ENCODE data around the gene SNRPB.
A peak's percentile ranks its signal among the peaks of the same experiment; 100 is the strongest.

The SNRPB gene

DNA sequence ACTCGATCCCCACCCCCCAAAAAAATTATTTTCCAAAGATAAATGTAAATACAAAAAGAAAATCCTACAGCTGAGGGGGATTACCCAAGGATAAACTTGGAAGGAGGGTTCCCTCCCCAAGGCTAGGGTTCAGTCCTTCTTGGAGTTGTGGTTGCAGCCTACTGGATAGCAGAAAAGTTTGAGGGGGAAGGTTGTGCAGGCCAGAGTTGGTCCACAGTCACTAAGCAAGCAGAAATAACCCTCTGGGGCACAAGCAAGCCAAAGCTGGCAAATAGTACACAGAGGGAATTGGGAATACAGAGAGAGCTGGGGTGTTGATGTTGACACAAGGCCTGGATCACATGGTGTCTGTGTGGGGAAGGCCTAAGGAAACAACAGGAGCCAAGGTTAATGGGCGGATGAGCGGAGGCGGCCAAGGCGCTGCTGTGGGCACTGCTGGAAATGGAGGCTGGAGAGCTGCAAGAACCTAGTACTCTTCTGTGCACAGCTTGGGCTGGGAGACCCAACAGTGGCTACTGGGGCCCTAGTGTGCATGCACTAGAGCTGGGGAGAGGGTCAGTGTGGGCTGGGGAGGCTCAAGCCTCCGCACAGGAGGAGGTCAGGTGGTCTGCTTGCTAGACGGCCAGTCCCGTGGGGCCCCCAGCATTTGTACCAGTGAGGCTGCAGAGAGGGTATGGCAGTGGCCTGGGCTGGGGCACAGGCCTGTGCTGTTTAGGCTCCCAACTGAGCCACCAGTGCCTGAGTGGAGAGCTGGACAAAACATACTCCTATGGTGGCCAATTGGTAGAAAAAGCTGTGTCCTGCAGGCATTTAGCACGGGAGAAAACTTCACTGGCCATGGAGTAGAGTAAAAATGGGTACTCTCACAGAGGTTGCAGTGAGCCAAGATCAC is 5.5 kb upstream of the SNRPB start:
- no peak for DNase-seq (ENCODE audit: low spot score)

DNA sequence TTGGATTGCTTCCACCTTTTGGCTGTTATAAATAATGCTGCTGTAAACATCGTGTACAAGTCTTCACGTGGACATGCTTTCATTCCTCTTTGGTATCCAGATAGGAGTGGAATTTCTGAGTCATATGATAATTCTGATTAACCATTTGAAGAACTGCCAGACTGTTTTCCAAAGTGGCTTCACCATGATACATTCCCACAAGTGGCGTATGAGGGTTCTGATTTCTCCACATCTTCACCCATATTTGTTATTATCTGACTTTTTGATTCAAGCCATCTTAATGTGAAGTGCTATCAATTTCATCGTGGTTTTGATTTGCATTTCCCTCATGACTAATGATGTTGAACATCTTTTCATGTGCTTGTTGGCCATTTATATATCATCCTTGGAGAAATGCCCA is 2.9 kb upstream of the SNRPB start:
- no peak for DNase-seq (ENCODE audit: low spot score)

DNA sequence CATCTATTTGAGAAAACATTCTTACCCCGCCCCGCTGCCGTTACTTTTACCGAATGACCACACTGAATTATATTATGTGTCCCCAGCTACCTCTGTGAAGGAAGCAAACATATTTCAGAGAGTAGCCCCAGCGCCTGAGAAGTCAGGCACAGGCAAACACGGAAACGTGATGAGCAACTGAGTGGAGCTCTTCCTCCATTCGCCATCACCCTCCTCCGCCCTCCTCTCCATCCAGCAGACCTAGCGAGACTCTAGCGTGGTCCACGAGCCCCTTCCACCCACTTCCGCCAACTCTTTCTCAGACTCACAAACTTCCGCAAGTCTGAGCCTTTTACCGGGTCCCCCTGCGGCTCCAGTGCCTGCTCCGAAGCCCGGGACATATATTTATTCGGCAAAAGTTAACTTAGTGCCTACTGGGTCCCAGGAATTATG is 582 bp downstream of the SNRPB start:
- peak; percentile 20 for DNase-seq (ENCODE audit: low spot score)

DNA sequence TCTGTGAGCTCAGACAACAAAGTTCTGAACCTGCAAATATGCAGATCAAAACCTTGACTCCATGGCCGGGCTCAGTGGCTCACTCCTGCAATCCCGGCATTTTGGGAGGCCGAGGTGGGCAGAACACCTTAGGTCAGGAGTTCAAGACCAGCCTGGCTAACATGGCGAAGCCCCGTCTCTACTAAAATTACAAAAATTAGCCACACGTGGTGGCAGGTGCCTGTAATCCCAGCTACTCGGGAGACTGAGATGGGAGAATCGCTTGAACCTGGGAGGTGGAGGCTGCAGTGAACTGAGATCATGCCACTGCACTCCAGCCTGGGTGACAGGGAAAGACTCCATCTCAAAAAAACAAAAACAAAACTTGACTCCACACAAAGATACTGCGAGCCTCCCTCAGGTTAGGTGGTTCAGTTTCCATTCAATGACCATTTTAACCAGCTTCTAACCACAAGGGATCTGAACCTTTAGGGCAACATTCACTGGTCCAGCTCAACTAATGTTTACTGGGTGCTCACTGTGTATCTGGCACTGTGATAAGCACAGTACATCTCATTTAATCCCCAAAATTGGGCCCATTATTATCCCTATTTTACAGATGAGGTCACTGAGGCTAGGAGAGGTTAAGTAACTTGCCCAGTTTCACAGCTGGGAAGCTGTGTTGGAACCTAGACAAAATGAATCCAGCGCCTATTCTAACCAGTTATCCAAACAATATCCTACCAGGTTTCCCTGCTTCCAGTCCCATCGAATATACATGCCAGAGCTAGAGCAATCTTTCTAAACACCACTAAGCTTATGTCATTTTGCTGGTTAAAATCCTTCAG is 1.8 kb downstream of the SNRPB start:
- no peak for DNase-seq (ENCODE audit: low spot score)

DNA sequence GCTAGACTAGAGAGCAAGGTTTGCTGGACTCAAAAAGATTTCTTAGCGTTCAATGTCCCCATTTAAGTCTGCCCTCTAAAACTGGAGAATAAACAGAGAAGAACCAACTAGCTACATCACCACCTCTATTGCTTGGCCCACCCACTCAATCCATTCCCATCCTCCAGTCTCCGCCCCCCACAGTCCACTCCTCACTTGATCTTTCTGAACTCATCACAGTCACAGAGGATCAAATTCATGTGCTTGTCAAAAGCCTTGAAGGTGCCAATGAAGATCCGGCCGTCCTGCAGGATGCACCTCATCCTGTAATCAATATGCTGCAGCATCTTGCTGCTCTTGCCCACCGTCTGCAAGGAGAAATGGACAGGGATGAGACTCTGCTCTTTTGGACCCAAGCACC is 3.2 kb downstream of the SNRPB start:
- no peak for DNase-seq (ENCODE audit: low spot score)

DNA sequence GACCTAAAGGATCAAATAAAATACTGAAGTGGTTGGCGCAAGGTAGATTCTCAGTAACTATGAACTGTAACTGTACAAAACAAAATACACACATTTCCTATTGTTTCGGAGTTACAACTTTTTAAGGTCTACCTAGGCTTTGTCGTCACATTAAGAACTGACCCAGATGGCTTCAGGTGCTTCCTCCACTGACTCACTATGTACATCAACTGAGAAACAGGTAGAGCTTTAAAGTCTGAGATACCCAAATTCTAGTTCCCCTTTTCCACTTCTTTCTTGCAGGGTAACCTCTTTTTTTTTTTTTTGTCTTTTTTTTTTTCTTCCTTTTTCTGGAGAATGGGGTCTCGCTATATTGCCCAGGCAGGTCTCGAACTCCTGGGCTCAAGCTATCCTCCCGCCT is 5.5 kb downstream of the SNRPB start:
- no peak for DNase-seq (ENCODE audit: low spot score)

DNA sequence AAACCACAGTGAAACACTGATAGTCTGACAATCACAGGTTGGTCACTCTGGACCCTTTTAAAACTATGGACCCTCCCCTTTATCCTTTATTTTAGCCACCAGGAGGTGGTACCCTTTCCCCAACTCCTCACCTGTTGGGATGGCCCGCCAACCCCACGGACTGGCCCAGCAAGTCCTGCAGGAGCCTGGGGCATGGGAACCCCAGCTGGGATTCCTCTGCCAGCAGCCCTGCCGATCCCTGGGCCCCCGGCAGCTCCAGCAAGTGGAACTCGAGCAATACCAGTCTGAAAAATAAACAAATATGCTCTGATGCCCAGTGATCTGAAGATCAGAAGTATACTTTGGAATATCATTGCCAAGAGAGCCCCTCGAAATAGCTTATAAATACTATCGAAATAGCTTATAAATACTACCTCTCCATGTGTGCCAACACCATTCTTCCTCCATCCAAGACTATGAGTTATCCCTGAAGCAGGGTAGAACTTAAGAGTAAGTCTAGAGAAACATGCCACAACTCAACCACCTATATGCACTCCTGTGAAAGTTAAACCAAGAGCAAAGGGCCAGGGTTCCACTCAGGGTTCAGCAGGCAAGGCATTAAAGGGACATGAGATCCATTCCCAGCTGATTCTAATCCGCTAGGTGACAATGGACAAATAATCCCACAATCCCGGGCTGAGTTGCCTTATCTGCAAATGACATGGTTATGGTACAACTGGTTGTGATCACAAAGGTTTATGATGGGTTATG is 6.8 kb downstream of the SNRPB start:
- no peak for DNase-seq (ENCODE audit: low spot score)

DNA sequence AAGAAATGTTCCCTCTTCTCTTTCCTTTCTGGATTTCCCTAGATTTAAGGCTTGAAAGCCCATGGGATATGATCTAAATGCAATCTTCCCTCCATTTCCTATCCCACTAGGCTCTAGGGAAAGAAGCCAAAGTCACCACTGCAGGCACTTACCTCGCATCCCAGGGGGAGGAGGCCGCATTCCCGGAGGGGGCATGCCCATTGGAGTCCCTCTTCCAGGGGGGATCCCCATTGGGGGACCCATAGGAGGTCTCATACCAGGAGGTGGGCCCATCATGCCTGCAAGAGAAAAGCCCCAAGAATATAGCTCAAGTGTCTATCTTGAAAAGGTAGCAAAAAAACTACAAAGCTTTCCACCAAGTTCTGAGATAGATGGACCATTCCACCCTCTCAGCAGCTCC is 8.1 kb downstream of the SNRPB start:
- DNase-seq (ENCODE audit: low spot score): no peak

DNA sequence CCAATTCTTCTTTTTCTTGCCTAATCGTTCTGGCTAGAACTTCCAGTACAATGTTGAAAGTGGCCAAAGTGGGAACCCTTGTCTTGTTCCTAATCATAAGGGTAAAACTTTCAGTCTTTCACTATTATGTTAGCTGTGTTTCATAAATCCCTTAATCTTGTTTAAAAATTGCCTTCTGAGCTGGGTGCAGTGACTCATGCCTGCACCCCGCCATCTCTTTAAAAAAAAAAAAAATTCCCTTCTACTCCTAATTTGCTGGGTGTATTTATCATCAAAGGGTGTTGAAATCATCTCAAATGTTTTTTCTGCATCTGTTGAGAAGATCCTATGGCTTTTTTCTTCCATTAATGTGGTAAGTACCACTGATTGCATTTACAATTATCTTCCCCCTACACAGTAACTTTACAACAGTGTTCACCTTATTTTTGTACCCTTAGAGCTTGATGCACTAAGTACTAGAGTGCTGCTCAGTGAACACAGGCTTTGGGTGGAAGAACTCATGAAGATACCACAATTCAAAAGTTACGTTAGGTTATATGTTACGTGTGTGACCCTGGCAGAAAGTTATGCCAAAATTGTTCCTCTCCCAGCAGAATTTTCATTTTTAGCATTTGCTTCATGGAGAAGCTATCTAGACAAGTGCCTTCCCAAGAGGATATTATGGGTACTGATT is 9.7 kb downstream of the SNRPB start:
- DNase-seq (ENCODE audit: low spot score): no peak

DNA sequence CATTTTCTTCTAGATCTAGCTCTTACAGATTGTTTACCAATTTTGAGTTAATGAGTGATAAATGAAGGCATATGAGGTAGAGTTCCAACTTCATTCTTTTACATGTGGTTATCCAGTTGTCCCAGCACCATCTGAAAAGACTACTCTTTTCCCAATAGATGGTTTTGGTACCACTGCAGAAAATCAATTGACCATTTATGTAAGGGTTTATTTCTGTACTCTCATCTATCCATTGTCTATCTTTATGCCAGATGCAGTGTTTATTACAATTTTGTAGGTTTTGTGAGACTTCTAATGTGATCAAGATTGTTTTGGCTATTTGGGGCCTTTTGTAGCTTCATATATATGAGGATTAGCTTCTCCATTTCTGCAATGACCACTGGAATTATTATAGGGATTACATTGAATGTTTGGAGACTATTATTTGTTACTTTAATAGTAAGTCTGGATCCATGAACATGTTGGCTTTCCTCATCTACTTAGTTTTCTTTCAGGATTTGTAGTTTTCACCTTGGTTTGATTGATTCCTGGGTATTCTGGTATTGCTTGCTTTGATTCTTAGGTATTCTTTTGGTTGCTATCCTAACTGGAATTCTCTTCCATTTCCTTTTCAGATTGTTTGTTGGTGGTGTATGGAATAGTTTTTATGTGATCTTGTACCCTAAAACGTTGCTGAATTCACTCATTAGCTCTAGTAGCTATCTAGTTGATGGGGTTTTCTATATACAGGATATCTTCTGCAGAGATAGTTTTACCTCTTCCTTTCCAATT is 10.4 kb downstream of the SNRPB start:
- DNase-seq (ENCODE audit: low spot score): no peak

DNA sequence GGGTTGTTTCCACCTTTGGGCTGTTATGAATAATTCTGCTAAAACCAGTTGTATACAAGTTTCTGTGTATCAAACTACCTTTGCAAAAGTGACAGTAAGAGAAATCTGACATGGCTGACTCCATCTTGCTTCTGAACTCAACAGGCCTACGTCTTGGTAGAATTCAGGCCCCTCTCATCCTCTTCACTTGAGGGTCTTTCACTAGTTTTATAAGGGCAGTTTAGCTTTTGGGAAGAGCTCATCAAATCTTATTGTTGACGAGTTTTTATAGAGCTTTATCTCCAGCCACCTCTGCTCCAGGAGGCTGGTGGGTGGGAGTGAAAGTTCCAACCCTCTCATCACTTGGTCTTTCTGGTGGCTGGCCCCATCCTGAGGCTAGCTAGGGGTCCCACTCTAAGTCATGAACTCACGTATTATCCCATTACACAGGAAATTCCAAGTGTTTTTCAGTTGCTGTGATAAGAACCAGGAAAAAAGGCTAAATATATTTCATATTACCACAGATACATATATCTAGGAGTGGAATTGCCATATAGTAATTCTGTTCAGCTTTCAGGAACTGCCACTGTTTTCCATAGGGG is 11.6 kb downstream of the SNRPB start:
- no peak for DNase-seq (ENCODE audit: low spot score)

DNA sequence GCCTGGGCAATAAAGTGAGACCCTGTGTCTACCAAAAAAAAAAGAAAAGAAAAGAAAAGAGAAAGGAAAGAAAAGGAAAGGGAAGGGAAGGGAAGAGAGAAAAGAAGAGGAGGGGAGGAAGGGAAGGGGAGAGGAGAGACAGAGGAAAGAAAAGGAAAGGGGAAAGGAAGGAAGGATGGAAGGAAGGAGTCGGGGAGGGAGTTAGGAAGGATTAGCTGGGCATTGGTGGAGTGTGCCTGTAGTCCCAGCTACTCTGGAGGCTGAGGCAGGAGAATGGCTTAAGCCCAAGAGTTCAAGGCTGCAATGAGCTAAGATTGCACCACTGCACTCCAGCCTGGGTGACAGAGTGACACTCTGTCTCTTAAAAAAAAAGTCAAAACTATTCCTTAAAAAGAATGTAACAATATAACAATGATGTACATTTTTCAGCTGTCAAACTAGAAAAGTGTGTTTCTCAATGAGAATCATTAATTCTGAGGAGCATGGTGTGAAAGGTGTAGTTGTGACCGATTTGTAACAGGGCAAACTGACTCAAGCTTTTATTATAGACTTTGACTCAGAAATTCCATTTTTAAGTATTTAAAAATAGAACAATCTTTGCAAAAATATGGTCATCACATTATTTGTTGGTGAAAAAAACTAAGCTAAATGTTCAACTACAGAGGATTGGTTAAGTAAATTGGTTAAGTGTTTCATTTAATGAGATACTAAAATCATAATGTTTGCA is 14.7 kb downstream of the SNRPB start:
- no peak for DNase-seq (ENCODE audit: low spot score)

DNA sequence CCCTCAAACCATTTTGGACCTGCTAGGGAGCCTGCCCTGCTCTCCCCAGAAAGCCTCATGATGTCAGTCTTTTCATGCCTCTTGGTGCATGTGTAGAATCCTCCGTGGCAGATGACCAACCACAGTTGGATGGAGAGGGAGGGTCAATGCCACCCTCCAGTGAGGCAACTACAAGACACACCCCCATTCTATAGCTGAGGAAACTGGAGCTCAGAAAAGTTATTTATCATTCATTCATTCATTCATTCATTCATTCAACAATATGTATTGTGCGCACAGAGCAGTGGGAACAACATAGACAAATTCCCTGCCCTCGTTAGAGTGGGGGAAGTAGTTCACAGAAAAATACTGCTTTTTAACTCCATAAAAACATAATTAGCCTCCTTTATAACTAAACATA is 16.8 kb downstream of the SNRPB start:
- no peak for DNase-seq (ENCODE audit: low spot score)

DNA sequence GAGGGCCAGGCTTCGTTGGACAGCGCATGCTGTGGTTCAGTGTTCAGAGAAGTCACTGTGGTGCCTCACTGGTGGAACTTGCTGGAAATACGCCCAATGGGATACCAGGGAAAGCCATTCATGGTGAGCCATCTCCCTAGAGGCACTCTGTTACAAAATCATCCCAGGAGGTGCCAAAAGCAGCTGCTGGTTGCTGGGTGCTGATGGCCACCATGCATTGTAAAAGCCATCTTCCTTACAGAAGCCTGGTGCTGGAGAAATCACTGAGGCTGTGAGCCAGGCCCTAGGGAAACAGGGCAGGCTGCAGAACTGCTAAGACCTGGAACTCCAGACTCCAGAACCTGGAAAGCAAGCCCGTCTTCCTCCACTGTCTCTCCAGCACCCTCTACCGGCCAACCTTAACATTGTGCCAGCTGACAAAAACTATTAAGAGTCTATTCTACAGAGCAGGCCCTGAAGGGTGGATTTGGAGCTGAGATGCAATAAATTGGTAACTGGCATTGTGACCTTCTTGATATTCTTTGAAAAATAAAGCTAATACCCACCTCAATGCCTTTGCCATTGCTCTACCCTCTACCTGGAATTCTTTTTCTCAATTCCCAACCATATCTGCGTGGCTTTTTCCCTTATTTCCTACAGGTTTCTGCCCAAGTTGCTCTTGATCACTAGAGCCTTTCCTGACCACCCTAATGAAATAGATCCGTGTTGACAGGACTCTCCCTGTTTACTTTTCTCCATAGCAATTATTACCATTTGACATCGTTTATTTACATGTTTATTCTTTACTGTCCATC is 18.5 kb downstream of the SNRPB start:
- DNase-seq (ENCODE audit: low spot score): peak; percentile 57

DNA sequence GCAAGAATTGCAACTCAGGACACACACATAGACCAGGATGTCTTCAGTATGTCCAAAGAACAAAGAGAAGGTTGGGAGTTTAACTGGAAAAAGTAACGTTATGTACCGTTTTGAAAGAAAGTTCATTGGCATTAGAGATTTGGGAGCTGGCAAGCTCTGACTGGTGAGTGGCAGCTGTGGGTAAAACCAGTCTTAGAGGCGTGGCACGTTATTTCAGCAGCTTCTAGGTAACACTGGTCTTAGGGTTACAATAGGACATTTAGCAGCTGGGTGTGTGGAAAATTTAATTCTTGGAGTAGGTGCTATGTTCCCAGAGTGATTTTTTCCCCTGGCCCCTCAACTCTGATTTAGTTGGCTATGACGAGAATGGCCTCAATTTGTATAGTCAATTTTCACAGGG is 19.2 kb downstream of the SNRPB start:
- no peak for DNase-seq (ENCODE audit: low spot score)

DNA sequence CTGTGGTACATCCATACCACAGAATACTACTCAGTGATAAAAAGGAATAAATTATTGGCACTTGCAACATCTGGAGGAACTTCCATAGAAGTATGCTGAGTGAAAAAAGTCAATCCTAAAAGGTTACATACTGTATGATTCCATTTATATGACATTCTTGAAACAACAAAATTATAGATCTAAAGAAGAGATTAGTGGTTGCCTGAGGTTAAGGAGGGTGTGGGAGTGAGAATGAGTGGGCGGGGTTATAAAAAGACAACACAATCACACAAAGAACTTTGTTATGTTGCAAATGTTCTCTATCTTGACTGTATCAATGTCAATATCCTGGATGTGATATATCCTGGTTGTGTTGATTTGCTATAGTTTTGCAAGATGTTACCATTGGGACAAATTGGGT is 21.2 kb downstream of the SNRPB start:
- DNase-seq (ENCODE audit: low spot score): no peak

DNA sequence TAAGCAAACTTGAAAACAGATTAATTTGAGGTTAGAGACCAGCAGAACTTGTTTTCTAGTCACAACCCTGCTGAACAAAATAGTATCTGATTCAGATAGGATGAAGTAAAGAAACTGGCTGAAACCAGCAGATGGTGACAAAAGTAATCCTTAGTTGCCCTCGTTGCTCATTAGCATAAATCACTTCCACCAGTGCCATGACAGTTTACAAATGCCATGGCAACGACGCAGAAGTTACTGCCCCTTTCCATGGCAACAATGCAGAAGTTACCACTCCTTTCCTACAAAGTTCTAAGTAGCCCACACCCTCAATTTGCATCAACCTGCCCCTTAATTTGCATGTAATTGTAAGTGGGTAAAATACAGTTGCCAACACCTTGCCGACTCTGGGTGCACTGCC is 23.7 kb downstream of the SNRPB start:
- no peak for DNase-seq (ENCODE audit: low spot score)

DNA sequence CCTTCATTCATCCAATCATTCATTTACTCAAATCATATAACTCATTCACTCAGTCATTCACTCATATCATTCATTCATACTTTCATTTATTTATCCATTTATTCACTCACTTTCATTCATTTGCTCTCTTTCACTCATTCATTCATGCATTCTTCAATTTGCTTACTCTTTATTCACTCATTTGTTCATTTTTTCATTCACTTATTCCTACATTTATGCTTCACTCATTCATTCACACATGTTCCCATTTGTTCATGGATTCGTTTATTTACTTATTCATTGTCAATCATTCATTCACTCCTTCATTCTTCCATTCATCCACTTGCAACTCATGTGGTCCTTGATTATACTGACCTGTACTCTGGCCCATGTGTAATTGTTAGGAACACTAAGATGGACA is 39.4 kb downstream of the SNRPB start:
- DNase-seq (ENCODE audit: low spot score): no peak

DNA sequence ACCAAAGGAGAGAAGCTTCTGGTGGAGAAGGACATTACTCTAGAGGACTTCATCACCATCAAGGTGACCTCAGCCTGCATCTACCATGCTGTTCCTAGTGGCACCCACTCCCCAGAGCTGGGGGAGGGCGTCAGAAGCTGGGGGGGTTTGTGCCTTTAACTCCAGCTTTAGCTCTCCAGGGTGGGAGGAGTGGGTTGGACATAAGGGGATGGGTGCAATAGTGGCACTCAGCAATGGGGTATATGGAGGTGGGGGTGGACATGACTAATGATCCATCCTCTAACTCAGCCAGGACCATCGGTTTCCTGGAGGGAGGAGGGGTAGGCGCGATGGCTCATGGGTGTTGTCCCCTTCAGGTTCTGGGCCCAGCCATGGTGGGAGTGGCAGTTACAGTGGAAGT is 40.1 kb downstream of the SNRPB start:
- DNase-seq (ENCODE audit: low spot score): no peak

Data from putamen (tissue), 1 donor.